ENCODE measurements around the gene SAPCD2. TPM values are rescaled to one million over a fixed set of nuclear protein-coding genes. Genes with fewer than 3 reads are reported as not detected.

The SAPCD2 gene
- total RNA-seq, 1 experiment from 2014 or later = 15.7 TPM

DNA sequence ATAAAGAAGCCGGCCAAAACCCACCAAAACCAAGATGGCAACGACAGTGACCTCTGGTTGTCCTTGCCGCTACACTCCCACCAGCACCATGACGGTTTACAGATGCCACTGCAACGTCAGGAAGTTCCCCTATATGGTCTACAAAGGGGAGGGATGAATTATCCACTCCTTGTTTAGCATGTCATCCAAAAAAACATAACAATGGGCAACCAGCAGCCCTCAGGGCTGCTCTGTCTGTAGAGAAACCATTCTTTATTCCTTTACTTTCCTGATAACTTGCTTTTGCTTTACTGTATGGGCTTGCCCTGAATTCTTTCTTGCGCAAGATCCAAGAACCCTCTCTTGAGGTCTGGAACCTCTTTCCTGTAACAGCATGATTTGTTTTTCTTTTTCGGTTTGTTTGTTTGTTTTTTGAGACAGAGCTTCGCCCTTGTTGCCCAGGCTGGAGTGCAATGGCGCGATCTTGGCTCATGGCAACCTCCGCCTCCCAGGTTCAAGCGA lies 5.0 kb upstream of the SAPCD2 start:
- Mint-ChIP-seq H3K36me3 (ENCODE audit: insufficient read depth, unreplicated experiment) (no peaks in the 10 kb centered on the region), H3K27me3 (ENCODE audit: insufficient read depth, unreplicated experiment) (no peaks in the 10 kb centered on the region), H3K4me3 (ENCODE audit: unreplicated experiment) (no peak overlapping the region), H3K4me1 (ENCODE audit: insufficient read depth, unreplicated experiment) (peaks cover 7% of the 10 kb centered on the region), H3K9me3 (ENCODE audit: unreplicated experiment) (no peaks in the 10 kb centered on the region), H3K27ac (ENCODE audit: low read depth, unreplicated experiment) (no peak overlapping the region)
- no TSS peak for BruUV-seq (replicated peaks)
- ChIA-PET CTCF (interaction anchor here (0.7 to 2.1 kb wide), 3 partner anchors 26 to 292 kb away, joined by 3 to 5 read pairs (median 3); no protein-coding TSS in a partner anchor), POLR2A (interaction anchor here (0.7 to 1.3 kb wide), 3 partner anchors 10 to 16 kb away, joined by 3 to 4 read pairs (median 3); no protein-coding TSS in a partner anchor)
- intact Hi-C loops (cut with micrococcal nuclease) = no loop called here
- DNase-seq (ENCODE audit: unreplicated experiment) = no peak
- TF ChIP-seq, protein P1, sequence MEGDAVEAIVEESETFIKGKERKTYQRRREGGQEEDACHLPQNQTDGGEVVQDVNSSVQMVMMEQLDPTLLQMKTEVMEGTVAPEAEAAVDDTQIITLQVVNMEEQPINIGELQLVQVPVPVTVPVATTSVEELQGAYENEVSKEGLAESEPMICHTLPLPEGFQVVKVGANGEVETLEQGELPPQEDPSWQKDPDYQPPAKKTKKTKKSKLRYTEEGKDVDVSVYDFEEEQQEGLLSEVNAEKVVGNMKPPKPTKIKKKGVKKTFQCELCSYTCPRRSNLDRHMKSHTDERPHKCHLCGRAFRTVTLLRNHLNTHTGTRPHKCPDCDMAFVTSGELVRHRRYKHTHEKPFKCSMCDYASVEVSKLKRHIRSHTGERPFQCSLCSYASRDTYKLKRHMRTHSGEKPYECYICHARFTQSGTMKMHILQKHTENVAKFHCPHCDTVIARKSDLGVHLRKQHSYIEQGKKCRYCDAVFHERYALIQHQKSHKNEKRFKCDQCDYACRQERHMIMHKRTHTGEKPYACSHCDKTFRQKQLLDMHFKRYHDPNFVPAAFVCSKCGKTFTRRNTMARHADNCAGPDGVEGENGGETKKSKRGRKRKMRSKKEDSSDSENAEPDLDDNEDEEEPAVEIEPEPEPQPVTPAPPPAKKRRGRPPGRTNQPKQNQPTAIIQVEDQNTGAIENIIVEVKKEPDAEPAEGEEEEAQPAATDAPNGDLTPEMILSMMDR (IDR thresholded peaks at IDR 0.05; ENCODE audit: unreplicated experiment) = no peak

DNA sequence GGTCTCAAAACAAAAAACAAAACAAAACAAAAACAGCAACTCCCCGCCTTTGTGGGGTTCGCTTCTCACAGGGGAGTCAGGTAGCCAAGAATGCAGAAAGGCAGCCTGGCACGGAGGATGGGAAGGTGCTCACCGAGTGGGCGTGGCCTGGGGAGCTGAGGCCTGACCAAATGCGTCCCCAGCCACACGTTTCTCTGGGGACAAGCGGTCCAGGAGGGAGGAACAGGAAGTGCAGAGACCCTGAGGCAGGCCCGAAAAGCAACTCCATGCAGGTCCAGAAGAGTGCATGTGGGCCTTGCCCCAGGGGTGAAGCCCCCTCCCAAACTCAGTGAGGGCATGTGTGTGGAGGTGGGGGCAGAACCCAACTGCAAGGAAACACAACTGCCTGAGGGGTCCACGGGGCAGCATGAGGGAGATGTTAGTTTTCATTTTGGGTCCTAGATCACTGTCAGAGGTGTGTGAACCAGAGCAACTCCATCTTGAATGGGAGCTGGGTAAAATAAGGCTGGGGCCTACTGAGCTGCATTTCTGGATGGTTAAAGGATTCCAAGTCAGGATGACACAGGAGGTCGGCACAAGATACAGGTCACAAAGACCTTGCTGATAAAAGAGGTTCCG lies 4.4 kb upstream of the SAPCD2 start:
- no TSS peak for BruUV-seq (replicated peaks)
- H3K27me3 Mint-ChIP-seq (ENCODE audit: insufficient read depth, unreplicated experiment) = no peaks in the 10 kb centered on the region
- H3K36me3 Mint-ChIP-seq (ENCODE audit: insufficient read depth, unreplicated experiment) = no peaks in the 10 kb centered on the region
- no peak for DNase-seq (ENCODE audit: unreplicated experiment)
- no peak overlapping the region for H3K27ac Mint-ChIP-seq (ENCODE audit: low read depth, unreplicated experiment)
- ChIA-PET POLR2A (interaction anchor here (0.9 kb wide), 1 partner anchor 11 kb away, joined by 3 read pairs; no protein-coding TSS in a partner anchor), CTCF (interaction anchor here (0.7 to 2.1 kb wide), 2 partner anchors 25 to 46 kb away, joined by 3 to 5 read pairs; no protein-coding TSS in a partner anchor)
- no peaks in the 10 kb centered on the region for H3K9me3 Mint-ChIP-seq (ENCODE audit: unreplicated experiment)
- intact Hi-C loops (cut with micrococcal nuclease) = no loop called here
- H3K4me1 Mint-ChIP-seq (ENCODE audit: insufficient read depth, unreplicated experiment) = peaks cover 7% of the 10 kb centered on the region
- H3K4me3 Mint-ChIP-seq (ENCODE audit: unreplicated experiment) = no peak overlapping the region
- TF ChIP-seq, protein P1 (IDR thresholded peaks at IDR 0.05; ENCODE audit: unreplicated experiment) = no peak

DNA sequence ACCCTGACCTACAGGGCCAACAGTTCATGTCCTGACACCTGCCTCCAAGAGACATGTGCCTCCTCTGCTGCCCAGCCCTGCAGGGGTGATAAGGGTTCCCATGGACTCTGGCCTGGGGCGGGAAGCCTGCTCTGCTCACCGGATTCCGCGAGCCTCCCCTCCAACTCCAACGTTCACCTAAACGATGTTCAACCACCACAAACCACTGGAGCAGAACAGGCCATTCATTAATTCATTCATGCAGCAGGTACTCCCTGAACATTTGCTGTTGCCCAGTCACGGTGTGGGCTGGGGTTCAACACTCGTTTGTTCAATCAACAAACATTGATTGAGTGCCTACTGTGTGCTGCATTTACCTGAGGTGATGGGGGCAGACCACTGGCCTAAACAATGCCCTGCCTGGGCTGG lies 3.6 kb upstream of the SAPCD2 start:
- CTCF ChIA-PET = interaction anchor here (2.1 kb wide), 1 partner anchor 45 kb away, joined by 5 read pairs; no protein-coding TSS in a partner anchor
- no peak overlapping the region for H3K27ac Mint-ChIP-seq (ENCODE audit: low read depth, unreplicated experiment)

DNA sequence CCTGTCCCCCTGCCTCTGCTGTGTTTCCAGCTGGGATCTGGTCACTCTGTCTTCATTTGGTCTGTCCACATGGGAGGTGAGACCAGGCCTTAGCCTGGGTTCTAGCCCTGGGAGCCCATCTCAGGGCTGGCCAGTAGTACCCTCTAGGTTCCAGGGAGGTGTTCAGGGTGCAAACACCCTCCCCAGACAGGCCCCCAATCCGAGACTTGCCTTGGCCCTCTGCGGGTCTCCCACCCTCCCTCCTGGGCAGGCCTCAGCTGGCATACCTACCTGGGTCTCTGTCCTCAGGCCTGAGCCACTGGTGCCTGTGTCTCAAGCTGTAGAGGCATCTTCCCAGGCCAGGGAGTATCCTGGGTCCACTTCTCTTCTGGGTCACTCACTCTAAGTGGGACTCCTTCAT lies 925 bp upstream of the SAPCD2 start:
- ChIA-PET CTCF (interaction anchor here (0.9 to 10.9 kb wide), 5 partner anchors 10 to 47 kb away, joined by 3 to 170 read pairs (median 5); partner anchors contain the start of genes ABCA2, FUT7 and NPDC1), POLR2A (interaction anchor here (0.8 to 3.3 kb wide), 6 partner anchors 12 to 170 kb away, joined by 3 to 22 read pairs (median 4); partner anchors contain the start of genes MAN1B1 and TUBB4B)
- no peak for DNase-seq (ENCODE audit: unreplicated experiment)
- H3K4me3 Mint-ChIP-seq (ENCODE audit: unreplicated experiment) = peak overlapping the region; percentile 72
- peaks cover 11% of the 10 kb centered on the region for H3K4me1 Mint-ChIP-seq (ENCODE audit: insufficient read depth, unreplicated experiment)
- H3K27me3 Mint-ChIP-seq (ENCODE audit: insufficient read depth, unreplicated experiment) = no peaks in the 10 kb centered on the region
- H3K36me3 Mint-ChIP-seq (ENCODE audit: insufficient read depth, unreplicated experiment) = no peaks in the 10 kb centered on the region
- intact Hi-C loops (cut with micrococcal nuclease) = no loop called here
- TF ChIP-seq, protein P1 (IDR thresholded peaks at IDR 0.05; ENCODE audit: unreplicated experiment) = no peak
- H3K27ac Mint-ChIP-seq (ENCODE audit: low read depth, unreplicated experiment) = no peak overlapping the region
- BruUV-seq (replicated peaks) = no TSS peak
- no peaks in the 10 kb centered on the region for H3K9me3 Mint-ChIP-seq (ENCODE audit: unreplicated experiment)

More for the DNA sequence above, 3.6 kb upstream of the SAPCD2 start:
- no peaks in the 10 kb centered on the region for H3K27me3 Mint-ChIP-seq (ENCODE audit: insufficient read depth, unreplicated experiment)
- no peak overlapping the region for H3K4me3 Mint-ChIP-seq (ENCODE audit: unreplicated experiment)
- H3K36me3 Mint-ChIP-seq (ENCODE audit: insufficient read depth, unreplicated experiment) = no peaks in the 10 kb centered on the region
- intact Hi-C loops (cut with micrococcal nuclease) = no loop called here
- no peak for DNase-seq (ENCODE audit: unreplicated experiment)
- TF ChIP-seq, protein P1 (IDR thresholded peaks at IDR 0.05; ENCODE audit: unreplicated experiment) = no peak
- POLR2A ChIA-PET = no interaction called here
- peaks cover 7% of the 10 kb centered on the region for H3K4me1 Mint-ChIP-seq (ENCODE audit: insufficient read depth, unreplicated experiment)
- BruUV-seq (replicated peaks) = no TSS peak
- no peaks in the 10 kb centered on the region for H3K9me3 Mint-ChIP-seq (ENCODE audit: unreplicated experiment)

All from MCF 10A (cell line).